ENCODE results near the gene PARVB. TPM values are rescaled to one million over a fixed set of nuclear protein-coding genes. Genes with fewer than 3 reads are reported as not detected.

Gene PARVB
- total RNA-seq, 1 donor from 2014 or later = 12.7 TPM

GRCh38 chr22:44154436-44154942, 130.4 kb downstream of the PARVB start:
- H3K9ac ChIP-seq = no peak overlapping the region
- H3K4me3 ChIP-seq = no peak overlapping the region
- no peaks in the 10 kb centered on the region for H3K9me3 ChIP-seq (ENCODE audit: low read depth)
- no peak overlapping the region for H3K27ac ChIP-seq
- no peak for TF ChIP-seq EZH2phosphoT487 (IDR thresholded peaks at IDR 0.05)
- no peak for TF ChIP-seq CTCF (IDR thresholded peaks at IDR 0.05)
- no peak for TF ChIP-seq EZH2 (IDR thresholded peaks at IDR 0.05)
- Mint-ChIP-seq H3K36me3 (no peaks in the 10 kb centered on the region), H3K27me3 (ENCODE audit: insufficient read depth, low read depth) (peaks cover 6% of the 10 kb centered on the region), H3K4me1 (peaks cover 31% of the 10 kb centered on the region), H3K27ac (no peak overlapping the region), H3K4me3 (no peak overlapping the region), H3K9me3 (no peaks in the 10 kb centered on the region)
- no peak overlapping the region for H2AFZ ChIP-seq (replicated peaks)
- no peak overlapping the region for H3K4me2 ChIP-seq
- no peaks in the 10 kb centered on the region for H3K36me3 ChIP-seq
- no peaks in the 10 kb centered on the region for H3F3A ChIP-seq (ENCODE audit: low read depth)
- H3K4me1 ChIP-seq = peaks cover 18% of the 10 kb centered on the region
- DNase-seq (ENCODE audit: low spot score) = no peak
- no peaks in the 10 kb centered on the region for H3K79me2 ChIP-seq (ENCODE audit: low read depth)
- H4K20me1 ChIP-seq (ENCODE audit: low read depth) = no peaks in the 10 kb centered on the region
- no peaks in the 10 kb centered on the region for H3K27me3 ChIP-seq

- H2AFZ ChIP-seq (replicated peaks) = no peak overlapping the region
Observed at GRCh38 chr22:44155115-44155514, 131.0 kb downstream of the PARVB start.

GRCh38 chr22:44157916-44158618, 134.0 kb downstream of the PARVB start:
- Histone ChIP-seq H3K4me1 (peaks cover 20% of the 10 kb centered on the region), H3K79me2 (ENCODE audit: low read depth) (no peaks in the 10 kb centered on the region), H4K20me1 (ENCODE audit: low read depth) (no peaks in the 10 kb centered on the region), H3F3A (ENCODE audit: low read depth) (no peaks in the 10 kb centered on the region), H3K27me3 (no peaks in the 10 kb centered on the region), H3K9ac (no peak overlapping the region), H3K27ac (no peak overlapping the region), H3K36me3 (no peaks in the 10 kb centered on the region), H3K4me2 (no peak overlapping the region), H3K4me3 (no peak overlapping the region), H2AFZ (replicated peaks) (no peak overlapping the region), H3K9me3 (ENCODE audit: low read depth) (no peaks in the 10 kb centered on the region)
- H3K36me3 Mint-ChIP-seq = no peaks in the 10 kb centered on the region
- TF ChIP-seq CTCF (IDR thresholded peaks at IDR 0.05) = no peak
- no peak for TF ChIP-seq EZH2 (IDR thresholded peaks at IDR 0.05)
- H3K27ac Mint-ChIP-seq = peak overlapping the region; percentile 55
- H3K4me3 Mint-ChIP-seq = no peak overlapping the region
- H3K9me3 Mint-ChIP-seq = no peaks in the 10 kb centered on the region
- peaks cover 4% of the 10 kb centered on the region for H3K27me3 Mint-ChIP-seq (ENCODE audit: insufficient read depth, low read depth)
- peaks cover 31% of the 10 kb centered on the region for H3K4me1 Mint-ChIP-seq
- no peak for DNase-seq (ENCODE audit: low spot score)

More at GRCh38 chr22:44155115-44155514, 131.0 kb downstream of the PARVB start:
- no peak overlapping the region for H3K4me3 ChIP-seq
- no peaks in the 10 kb centered on the region for H3K27me3 ChIP-seq
- no peaks in the 10 kb centered on the region for H3F3A ChIP-seq (ENCODE audit: low read depth)
- Mint-ChIP-seq H3K36me3 (no peaks in the 10 kb centered on the region), H3K4me3 (no peak overlapping the region), H3K9me3 (no peaks in the 10 kb centered on the region), H3K27ac (no peak overlapping the region), H3K4me1 (peaks cover 35% of the 10 kb centered on the region), H3K27me3 (ENCODE audit: insufficient read depth, low read depth) (peaks cover 6% of the 10 kb centered on the region)
- H3K4me2 ChIP-seq = no peak overlapping the region
- no peak overlapping the region for H3K9ac ChIP-seq
- no peak overlapping the region for H3K27ac ChIP-seq
- no peaks in the 10 kb centered on the region for H4K20me1 ChIP-seq (ENCODE audit: low read depth)
- no peaks in the 10 kb centered on the region for H3K9me3 ChIP-seq (ENCODE audit: low read depth)
- H3K79me2 ChIP-seq (ENCODE audit: low read depth) = no peaks in the 10 kb centered on the region
- no peak for DNase-seq (ENCODE audit: low spot score)
- TF ChIP-seq EZH2 (IDR thresholded peaks at IDR 0.05) = no peak
- TF ChIP-seq CTCF (IDR thresholded peaks at IDR 0.05) = no peak
- no peak for TF ChIP-seq EZH2phosphoT487 (IDR thresholded peaks at IDR 0.05)
- peaks cover 20% of the 10 kb centered on the region for H3K4me1 ChIP-seq
- H3K36me3 ChIP-seq = no peaks in the 10 kb centered on the region

Measured in neural progenitor cell (in vitro differentiated cells).